Small intestine (tissue), 7 donors: ENCODE measurements around the gene GPBP1L1. TPM values are rescaled to one million over a fixed set of nuclear protein-coding genes. Genes with fewer than 3 reads are reported as not detected.

Experiments used
- DNase-seq, 2 donors: peaks; one replicate each; pipeline versions ENCODE4 v3.0.0 to v3.0.0-alpha.2; 2013
- FAIRE-seq: peaks from 2 replicates; lab custom pipeline; 2012; peaks lifted over from hg19 to GRCh38; lab: Jason Lieb, UNC
- H3K27ac ChIP-seq, 3 donors: one replicate each; pipeline ENCODE4 v1.5.1; 2013; ENCODE audit warnings: low read length in 2 of 3, mild to moderate bottlenecking in 2 of 3, control low read depth in 1 of 3, inconsistent platforms in 1 of 3, low read depth in 1 of 3, moderate library complexity in 1 of 3
- H3K27me3 ChIP-seq, 3 donors: one replicate each; pipeline ENCODE4 v1.6.1; 2013; ENCODE audit warnings: low read length in 3 of 3, inconsistent platforms in 1 of 3; ENCODE audit not compliant: control insufficient read depth in 3 of 3, insufficient read depth in 3 of 3
- H3K36me3 ChIP-seq, 3 donors: one replicate each; pipeline ENCODE4 v1.6.1; 2013; ENCODE audit warnings: low read length in 3 of 3, inconsistent platforms in 1 of 3, low read depth in 1 of 3, mild to moderate bottlenecking in 1 of 3, moderate library complexity in 1 of 3; ENCODE audit not compliant: control insufficient read depth in 3 of 3, insufficient read depth in 2 of 3
- H3K4me1 ChIP-seq, 3 donors: one replicate each; pipeline ENCODE4 v1.6.1; 2013; ENCODE audit warnings: low read length in 2 of 3, inconsistent platforms in 1 of 3, low read depth in 1 of 3, mild to moderate bottlenecking in 1 of 3, moderate library complexity in 1 of 3; ENCODE audit not compliant: control insufficient read depth in 3 of 3, insufficient read depth in 2 of 3
- H3K4me3 ChIP-seq, 3 donors: one replicate each; pipeline ENCODE4 v1.5.1; 2013; ENCODE audit warnings: low read length in 3 of 3, control low read depth in 1 of 3, inconsistent platforms in 1 of 3, low read depth in 1 of 3, mild to moderate bottlenecking in 1 of 3, moderate library complexity in 1 of 3
- H3K9me3 ChIP-seq, 2 donors: one replicate each; pipeline ENCODE4 v1.6.1; 2013; ENCODE audit warnings: low read depth in 1 of 2, low read length in 1 of 2; ENCODE audit not compliant: control insufficient read depth in 2 of 2, insufficient read depth in 1 of 2
- WGBS, 3 donors: extraction: QIAGEN DNeasy Blood & Tissue Kit; methylation state at CpG; one replicate each; pipeline ENCODE4 v1.1.7; 2013; 5-methylcytosine and 5-hydroxymethylcytosine counted together
- polyA plus RNA-seq, 4 donors: library from polyadenylated mRNA; stranded (reverse) in 3 of 4; unstranded in 1 of 4; fragments of 200-250 nt in 3 of 4; fragments of 120-200 nt in 1 of 4; gene quantifications; one replicate each; pipeline versions ENCODE4 v1.2.1 to v1.2.3, GENCODE V29; 2013
- donor health status: healthy with polysubstance abuse.
- donor health status: control.
- donor health status: control.
- donor health status: Bipolar disorder and iron deficiency.
- donor health status: healthy.

The GPBP1L1 gene
- polyA plus RNA-seq, 4 donors: 74.2 to 112 (median 95.5) TPM

GRCh38 chr1:45647248-45648021 is 38.9 kb downstream of the GPBP1L1 start:
- peak overlapping the region in 1 of 3 donors; percentile 82 for H3K27ac ChIP-seq
- H3K9me3 ChIP-seq: no peaks in the 10 kb centered on the region
- no peak overlapping the region for H3K4me3 ChIP-seq
- DNase-seq: peak in 1 of 2 donors; percentile 37
- 21 to 64% (median 53%) methylated on average over 9 of the region's 9 CpGs for WGBS, 3 donors
- H3K27me3 ChIP-seq: no peaks in the 10 kb centered on the region
- no peak for FAIRE-seq
- peaks cover 0 to 12% (median 4%) of the 10 kb centered on the region in 3 donors for H3K4me1 ChIP-seq
- peaks cover 8 to 25% (median 9%) of the 10 kb centered on the region in 3 donors for H3K36me3 ChIP-seq

- H3K36me3 ChIP-seq: peaks cover 10 to 34% (median 13%) of the 10 kb centered on the region in 3 donors
- WGBS, 3 donors: 89 to 94% (median 90%) methylated on average over 2 of the region's 2 CpGs
- H3K27ac ChIP-seq: peak overlapping the region; percentile 53 to 85 (median 60)
- no peak for FAIRE-seq
- H3K4me1 ChIP-seq: peaks cover 0 to 12% (median 4%) of the 10 kb centered on the region in 3 donors
- no peak overlapping the region for H3K4me3 ChIP-seq
- no peak for DNase-seq
- H3K9me3 ChIP-seq: no peaks in the 10 kb centered on the region
- H3K27me3 ChIP-seq: no peaks in the 10 kb centered on the region
Measured at GRCh38 chr1:45644661-45645060, 41.7 kb downstream of the GPBP1L1 start.

DNA sequence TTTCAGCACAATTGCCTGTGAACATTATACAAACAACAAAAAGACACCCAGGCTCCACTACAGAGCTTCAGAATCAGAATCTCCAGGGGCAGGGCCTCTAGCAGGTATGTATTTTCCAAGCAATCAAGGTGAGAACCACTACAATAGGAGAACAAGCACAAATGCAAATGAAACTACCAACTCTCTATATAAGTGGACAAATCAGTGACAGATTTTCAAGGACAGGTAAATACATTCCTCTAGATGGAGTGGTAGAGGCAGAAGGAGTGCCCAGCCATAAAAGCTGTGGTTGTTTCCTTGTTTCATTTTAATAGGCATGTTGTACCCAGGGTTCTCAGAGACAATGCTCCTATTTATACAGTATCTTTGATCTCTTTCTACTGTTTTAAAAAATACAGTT is 42.4 kb downstream of the GPBP1L1 start:
- H3K9me3 ChIP-seq: no peaks in the 10 kb centered on the region
- FAIRE-seq (no peak), DNase-seq (peak; percentile 81 to 90)
- peaks cover 0 to 12% (median 4%) of the 10 kb centered on the region in 3 donors for H3K4me1 ChIP-seq
- H3K36me3 ChIP-seq: peaks cover 12 to 39% (median 14%) of the 10 kb centered on the region in 3 donors
- H3K27ac ChIP-seq: peak overlapping the region; percentile 61 to 85 (median 84)
- H3K4me3 ChIP-seq: no peak overlapping the region
- no peaks in the 10 kb centered on the region for H3K27me3 ChIP-seq

- Histone ChIP-seq H3K36me3 (peaks cover 11 to 36% (median 18%) of the 10 kb centered on the region in 3 donors), H3K4me3 (no peak overlapping the region), H3K9me3 (no peaks in the 10 kb centered on the region), H3K27ac (peak overlapping the region in 2 of 3 donors; percentile 84 to 85), H3K4me1 (peaks cover 0 to 12% (median 4%) of the 10 kb centered on the region in 3 donors), H3K27me3 (no peaks in the 10 kb centered on the region)
- DNase-seq: peak; percentile 70 to 93
- no peak for FAIRE-seq
- WGBS, 3 donors: 19 to 56% (median 39%) methylated on average over 5 of the region's 5 CpGs
Measured at GRCh38 chr1:45643321-45643720, 43.0 kb downstream of the GPBP1L1 start.

- no peak overlapping the region for H3K27ac ChIP-seq
- peaks cover 9 to 26% (median 24%) of the 10 kb centered on the region in 3 donors for H3K36me3 ChIP-seq
- no peaks in the 10 kb centered on the region for H3K27me3 ChIP-seq
- FAIRE-seq (no peak), DNase-seq (no peak)
- no peaks in the 10 kb centered on the region for H3K9me3 ChIP-seq
- 96 to 100% (median 98%) methylated on average over 1 of the region's 1 CpG for WGBS, 3 donors
- no peak overlapping the region for H3K4me3 ChIP-seq
- peaks cover 0 to 12% (median 0%) of the 10 kb centered on the region in 3 donors for H3K4me1 ChIP-seq
Measured at GRCh38 chr1:45640293-45640692, 46.0 kb downstream of the GPBP1L1 start.

DNA sequence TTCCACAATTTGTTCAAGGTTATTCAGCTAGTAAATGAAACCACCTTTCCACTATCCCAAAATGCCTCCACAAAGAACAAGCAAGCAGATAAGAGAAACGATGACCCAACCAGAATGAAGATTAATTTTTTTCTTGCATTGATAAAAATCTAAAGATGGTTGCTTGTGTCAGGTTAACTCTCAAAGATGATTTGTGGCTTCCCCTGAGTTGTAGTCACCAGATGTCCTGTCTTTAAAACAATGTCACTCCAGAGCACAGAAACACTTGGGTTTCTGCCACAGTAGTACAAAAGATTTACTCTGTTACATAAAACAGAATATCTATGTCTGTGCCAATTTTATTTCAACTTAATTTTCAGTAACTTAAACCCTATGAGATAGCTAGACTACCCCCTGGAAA is 51.1 kb downstream of the GPBP1L1 start:
- Histone ChIP-seq H3K4me3 (no peak overlapping the region), H3K27ac (no peak overlapping the region), H3K4me1 (no peaks in the 10 kb centered on the region), H3K9me3 (no peaks in the 10 kb centered on the region), H3K36me3 (peaks cover 19 to 37% (median 33%) of the 10 kb centered on the region in 3 donors), H3K27me3 (no peaks in the 10 kb centered on the region)
- 27 to 45% (median 38%) methylated on average over 1 of the region's 1 CpG for WGBS, 3 donors
- DNase-seq: no peak
- FAIRE-seq: no peak

DNA sequence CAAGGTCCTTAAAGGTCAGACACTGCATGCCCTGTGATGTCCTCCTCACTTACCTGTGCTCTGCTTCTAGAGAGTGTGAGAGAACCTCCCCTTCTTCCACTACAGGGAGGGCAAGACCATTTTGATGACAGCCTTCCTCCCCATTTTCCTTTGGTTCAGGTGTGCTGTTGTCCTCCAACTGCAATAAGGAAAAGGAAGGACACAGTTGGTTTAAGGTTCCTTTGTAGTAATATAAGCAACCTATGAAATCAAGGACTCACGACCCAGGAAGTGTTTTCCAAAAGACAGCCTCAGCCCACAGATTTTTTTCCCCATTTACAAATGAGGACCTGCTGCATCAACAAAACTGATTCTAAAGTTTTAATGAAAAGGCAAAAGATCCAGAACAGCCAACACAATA is 55.9 kb downstream of the GPBP1L1 start:
- WGBS, 3 donors: 62 to 76% (median 72%) methylated on average over 1 of the region's 1 CpG
- no peak overlapping the region for H3K4me3 ChIP-seq
- H3K36me3 ChIP-seq: peaks cover 23 to 58% (median 31%) of the 10 kb centered on the region in 3 donors
- H3K9me3 ChIP-seq: no peaks in the 10 kb centered on the region
- FAIRE-seq (no peak), DNase-seq (no peak)
- no peak overlapping the region for H3K27ac ChIP-seq
- H3K4me1 ChIP-seq: no peaks in the 10 kb centered on the region
- H3K27me3 ChIP-seq: no peaks in the 10 kb centered on the region

DNA sequence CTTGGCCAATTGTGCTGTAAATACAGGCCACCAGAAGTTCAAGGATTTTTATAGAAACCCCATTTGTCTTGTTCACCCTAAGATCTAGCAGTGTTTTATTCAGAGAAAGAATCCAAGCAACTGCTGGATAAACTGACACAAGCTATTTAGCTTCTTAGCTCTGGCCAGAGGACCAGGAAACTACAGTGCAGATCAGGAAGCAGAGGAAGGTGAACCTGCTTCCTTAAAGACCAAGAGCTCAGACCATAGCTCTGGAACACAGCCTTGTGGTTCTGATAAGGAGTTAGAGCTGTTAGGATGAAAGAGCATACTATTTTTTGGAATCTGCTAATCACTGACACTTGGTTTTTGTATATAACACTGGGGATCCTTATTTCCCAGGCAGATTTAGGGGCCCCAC is 57.3 kb downstream of the GPBP1L1 start:
- no peak for FAIRE-seq
- H3K36me3 ChIP-seq: peaks cover 15 to 57% (median 24%) of the 10 kb centered on the region in 3 donors
- no peak overlapping the region for H3K4me3 ChIP-seq
- no peaks in the 10 kb centered on the region for H3K4me1 ChIP-seq
- no peaks in the 10 kb centered on the region for H3K27me3 ChIP-seq
- no peak for DNase-seq
- no peaks in the 10 kb centered on the region for H3K9me3 ChIP-seq
- H3K27ac ChIP-seq: no peak overlapping the region
